Measurements from ENCODE around the gene ACMSD.
A peak's percentile ranks its signal among the peaks of the same experiment; 100 is the strongest.
"Not testable (repeated sequence)": the region's sequence is repeated elsewhere in the genome, so short reads cannot be mapped to it uniquely, and the experiment has no call there.

ACMSD gene

GRCh38 chr2:134907441-134908116 lies 69.2 kb downstream of the ACMSD start:
- DNase-seq (ENCODE audit: low spot score) = not testable (repeated sequence)

GRCh38 chr2:134910763-134911399 lies 72.5 kb downstream of the ACMSD start:
- DNase-seq (ENCODE audit: low spot score) = no peak

GRCh38 chr2:134911400-134911785 lies 73.0 kb downstream of the ACMSD start:
- DNase-seq (ENCODE audit: low spot score) = no peak

- DNase-seq (ENCODE audit: low spot score) = no peak
Observed at GRCh38 chr2:134912361-134912760, 73.9 kb downstream of the ACMSD start.

GRCh38 chr2:134917360-134917865 lies 79.0 kb downstream of the ACMSD start:
- DNase-seq (ENCODE audit: low spot score) = peak; percentile 45

GRCh38 chr2:134917888-134918525 lies 79.6 kb downstream of the ACMSD start:
- DNase-seq (ENCODE audit: low spot score) = no peak

- DNase-seq (ENCODE audit: low spot score) = peak; percentile 100
Observed at GRCh38 chr2:134918526-134919340, 80.3 kb downstream of the ACMSD start, which contains the start of gene CCNT2. Gene CCNT2, plus strand, starts transcription at chr2:134918822. Its CDS starts 33 bp downstream, at chr2:134918855.

- no peak for DNase-seq (ENCODE audit: low spot score)
Observed at GRCh38 chr2:134919341-134920210, 81.2 kb downstream of the ACMSD start.

- DNase-seq (ENCODE audit: low spot score) = no peak
Observed at GRCh38 chr2:134924912-134925311, 86.5 kb downstream of the ACMSD start.

- no peak for DNase-seq (ENCODE audit: low spot score)
Observed at GRCh38 chr2:134926231-134926931, 88.0 kb downstream of the ACMSD start.

- DNase-seq (ENCODE audit: low spot score) = no peak
Observed at GRCh38 chr2:134927195-134927594, 88.8 kb downstream of the ACMSD start.

GRCh38 chr2:134932864-134933526 lies 94.6 kb downstream of the ACMSD start:
- DNase-seq (ENCODE audit: low spot score) = no peak

GRCh38 chr2:134933732-134934131 lies 95.3 kb downstream of the ACMSD start:
- DNase-seq (ENCODE audit: low spot score) = no peak

- no peak for DNase-seq (ENCODE audit: low spot score)
Observed at GRCh38 chr2:134934150-134934549, 95.7 kb downstream of the ACMSD start.

GRCh38 chr2:134934641-134935040 lies 96.2 kb downstream of the ACMSD start:
- no peak for DNase-seq (ENCODE audit: low spot score)

GRCh38 chr2:134936691-134937090 lies 98.3 kb downstream of the ACMSD start:
- no peak for DNase-seq (ENCODE audit: low spot score)

GRCh38 chr2:134943540-134943939 lies 105.1 kb downstream of the ACMSD start:
- DNase-seq (ENCODE audit: low spot score) = no peak

GRCh38 chr2:134944975-134945374 lies 106.6 kb downstream of the ACMSD start:
- DNase-seq (ENCODE audit: low spot score) = no peak

GRCh38 chr2:134946073-134946472 lies 107.7 kb downstream of the ACMSD start:
- DNase-seq (ENCODE audit: low spot score) = no peak

All from ecto neural progenitor cell (in vitro differentiated cells).